Stimulated activated CD4-positive, alpha-beta T cell treated with anti-CD3 and anti-CD28 coated beads, Interleukin-1b, Interleukin-23, amount 100 ng/mL, for 24 hours (primary cell): ENCODE results near the gene ELF1.

ENCODE experiments used
- DNase-seq, 4 experiments: peaks; one replicate each; pipeline ENCODE4 v3.0.0-alpha.2; 2020; ENCODE audit warnings: low read depth in 4 of 4, low spot score in 1 of 4

Gene ELF1

DNA sequence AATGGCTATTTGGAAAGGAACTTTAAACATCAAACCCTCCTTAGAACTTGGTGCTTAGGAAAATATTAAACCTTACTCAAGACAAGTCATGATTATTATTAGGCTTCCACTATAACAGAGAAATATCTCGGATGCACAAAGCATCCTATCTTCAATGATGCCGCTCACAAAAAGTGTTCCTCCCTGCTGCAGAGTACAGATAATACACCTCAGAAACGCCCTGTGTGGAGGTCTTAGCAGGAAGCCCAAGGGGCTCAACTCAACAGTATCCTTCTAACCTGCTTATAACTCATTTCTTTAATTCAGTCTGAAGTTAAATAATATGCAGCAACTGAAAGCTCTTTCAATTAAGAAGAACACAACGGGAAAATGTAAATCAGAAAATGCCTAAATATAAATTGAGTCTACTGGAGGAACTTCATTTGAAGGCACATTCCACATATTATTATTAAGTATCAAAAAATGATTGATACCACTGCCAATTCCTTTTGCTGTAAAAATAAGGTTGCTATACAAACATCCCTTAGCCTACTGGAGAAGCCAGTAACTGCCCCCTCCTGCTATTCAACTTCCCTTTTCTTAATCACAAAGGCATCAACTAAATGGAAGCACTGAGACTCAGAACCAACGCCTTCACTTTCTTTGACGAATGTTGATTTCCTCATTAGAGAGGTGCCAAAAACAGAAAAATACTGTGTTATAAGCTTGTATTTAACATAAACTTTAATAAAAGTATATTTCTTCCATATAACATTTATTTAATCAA, 12.0 kb downstream of the ELF1 start:
- DNase-seq = no peak

DNA sequence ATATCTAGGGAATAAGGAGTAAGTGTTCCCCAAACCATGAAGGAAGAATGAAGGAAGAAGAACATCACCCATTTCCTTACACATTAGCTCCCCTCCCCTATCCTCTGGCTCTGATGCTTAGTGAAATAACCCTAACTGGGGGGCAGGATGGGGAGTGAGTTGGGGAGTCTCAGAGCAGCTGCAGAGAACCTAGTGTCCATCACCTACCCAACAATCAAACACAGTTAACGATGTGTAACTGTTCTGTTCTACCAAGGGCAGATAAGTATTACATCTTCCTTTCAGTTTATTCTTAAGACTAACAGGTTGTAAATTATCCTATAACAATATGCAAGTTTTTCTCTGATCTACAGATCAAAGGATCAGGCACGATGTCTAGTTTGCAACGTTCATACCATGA, 12.8 kb downstream of the ELF1 start:
- no peak for DNase-seq

DNA sequence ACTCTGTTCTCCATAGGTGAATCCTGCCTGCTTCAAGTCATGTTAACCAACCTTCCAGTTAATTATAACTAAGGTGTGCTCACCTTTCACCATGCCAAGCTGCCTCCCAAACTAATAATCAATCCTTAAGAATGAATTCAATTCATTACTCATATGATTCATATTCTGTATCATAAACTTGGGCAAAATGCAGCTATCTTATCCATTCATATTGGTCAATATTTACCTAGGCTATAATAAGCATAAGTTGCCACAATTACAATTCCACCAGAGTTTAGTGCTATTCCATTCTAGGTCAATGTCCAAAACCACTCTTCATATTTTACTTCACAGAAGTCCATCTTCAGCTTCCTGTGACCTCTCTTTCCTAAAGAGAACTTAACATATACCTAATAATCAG, 13.4 kb downstream of the ELF1 start:
- no peak for DNase-seq

DNA sequence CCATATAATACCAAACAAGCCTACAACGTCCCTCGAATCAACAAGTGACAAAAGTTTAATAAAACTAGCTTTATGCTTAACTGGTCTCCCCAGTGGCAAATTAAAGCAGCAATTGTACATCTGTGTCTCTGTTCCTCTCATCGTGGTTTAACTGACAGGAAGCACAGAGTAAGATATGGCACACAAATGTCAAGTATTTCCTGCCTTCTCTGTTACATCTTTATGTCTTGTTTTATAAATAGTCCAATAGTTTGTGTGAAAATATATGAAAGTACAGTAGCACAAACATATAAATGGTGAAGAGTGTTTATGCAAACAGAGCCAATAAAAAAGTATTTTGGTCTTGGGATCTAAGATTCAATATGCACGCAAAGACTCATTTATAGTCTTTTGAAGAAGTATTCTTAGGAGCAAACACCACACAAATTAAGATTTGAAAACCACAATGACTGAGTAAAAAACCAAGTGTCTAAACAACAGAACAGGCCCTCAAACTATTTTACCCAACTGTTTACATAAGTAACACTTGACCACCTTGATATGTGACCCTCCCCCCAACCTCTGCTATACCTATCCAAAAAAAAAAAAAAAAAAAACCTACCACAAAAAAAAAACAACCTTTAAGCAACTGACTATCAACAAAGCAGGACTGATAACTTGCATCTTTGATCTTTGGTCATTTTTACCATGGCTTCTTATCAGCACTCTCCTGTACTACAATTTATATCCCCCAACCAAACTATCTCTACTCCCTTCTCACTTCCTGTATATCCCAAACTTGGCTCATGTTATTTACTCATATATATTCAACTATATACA, 14.0 kb downstream of the ELF1 start:
- DNase-seq = no peak

DNA sequence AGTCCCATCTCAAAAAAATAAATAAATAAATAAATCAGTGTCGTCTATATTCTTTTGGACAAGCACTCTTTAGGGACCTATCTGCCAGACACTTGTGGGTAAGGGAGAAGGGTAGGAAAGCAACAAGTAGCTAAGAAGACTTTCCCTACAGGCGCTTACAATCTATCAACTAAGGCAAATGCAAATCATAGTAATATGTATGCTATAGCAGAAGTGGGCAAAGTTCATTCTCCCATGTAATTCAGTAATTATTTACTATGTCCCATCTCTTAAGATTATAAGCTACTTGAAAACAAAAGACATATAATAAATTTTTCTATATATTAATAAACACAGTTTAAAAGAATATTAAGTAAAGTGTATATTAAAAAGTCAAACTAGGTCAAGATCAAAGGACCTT, 16.5 kb downstream of the ELF1 start:
- no peak for DNase-seq

DNA sequence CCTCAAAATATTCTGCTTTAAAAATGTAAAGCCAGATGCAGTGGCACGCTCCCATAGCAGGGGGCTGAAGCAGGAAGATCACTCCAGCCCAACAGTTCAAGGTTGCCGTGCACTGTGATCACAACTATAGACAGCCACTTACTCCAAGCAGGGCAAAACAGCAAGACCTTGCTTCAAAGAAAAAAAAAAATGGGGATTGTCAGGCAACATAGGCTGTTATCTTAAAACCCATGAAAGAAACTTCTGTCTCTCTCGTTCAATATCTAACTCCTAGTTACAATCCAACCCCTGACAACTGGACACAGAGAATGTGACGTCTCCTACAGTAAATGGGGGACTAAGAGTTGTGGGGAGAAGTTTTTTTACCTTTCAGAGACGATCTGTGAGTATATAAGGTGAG, 17.4 kb downstream of the ELF1 start:
- no peak for DNase-seq

DNA sequence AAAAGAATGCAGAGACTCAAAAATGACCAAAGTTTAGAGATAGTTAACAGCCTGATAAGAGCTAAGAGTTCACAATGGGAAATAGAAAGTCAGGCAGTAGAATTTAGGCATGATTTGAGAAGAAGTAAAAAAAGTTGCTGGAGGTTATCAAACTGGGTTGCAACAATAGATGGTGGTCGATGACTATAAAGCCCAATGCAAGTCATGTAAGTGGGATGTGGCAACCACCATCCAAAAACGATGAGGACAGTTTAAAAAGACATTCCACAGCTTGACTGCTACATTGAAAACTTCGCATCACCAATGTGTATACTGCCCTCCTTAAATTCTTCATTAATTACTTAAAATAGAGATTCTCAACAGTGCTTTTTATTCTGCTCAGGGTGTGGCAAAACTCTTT, 19.7 kb downstream of the ELF1 start:
- DNase-seq = no peak

DNA sequence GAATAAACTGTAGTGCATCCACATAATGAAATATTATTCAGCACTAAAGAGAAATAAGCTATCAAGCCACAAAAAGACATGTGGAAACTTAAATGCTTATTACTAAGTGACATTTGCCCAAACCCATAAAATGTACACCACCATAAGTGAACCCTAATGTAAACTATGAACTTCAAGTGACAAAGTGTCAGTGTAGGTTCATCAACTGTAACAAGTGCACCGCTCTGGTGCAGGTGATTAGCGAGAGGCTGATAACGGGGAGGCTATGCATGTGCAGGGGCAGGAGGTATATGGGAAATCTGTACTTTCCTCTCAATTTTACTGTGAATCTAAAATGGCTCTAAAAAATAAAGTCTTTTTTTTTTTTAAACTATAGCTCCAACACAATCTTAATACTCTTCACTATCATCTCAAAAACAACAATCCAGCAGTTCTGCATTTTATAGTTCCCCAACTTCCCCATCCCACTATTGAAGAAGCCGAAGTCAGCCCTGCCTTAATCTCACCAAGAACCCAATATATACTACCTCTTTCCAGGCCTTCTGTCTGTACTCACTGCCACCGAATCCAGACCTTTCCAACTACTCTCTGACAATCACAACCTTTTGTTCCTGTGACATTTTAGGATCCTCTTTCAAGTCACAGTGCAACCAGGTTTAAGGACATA, 22.6 kb downstream of the ELF1 start:
- DNase-seq = no peak

DNA sequence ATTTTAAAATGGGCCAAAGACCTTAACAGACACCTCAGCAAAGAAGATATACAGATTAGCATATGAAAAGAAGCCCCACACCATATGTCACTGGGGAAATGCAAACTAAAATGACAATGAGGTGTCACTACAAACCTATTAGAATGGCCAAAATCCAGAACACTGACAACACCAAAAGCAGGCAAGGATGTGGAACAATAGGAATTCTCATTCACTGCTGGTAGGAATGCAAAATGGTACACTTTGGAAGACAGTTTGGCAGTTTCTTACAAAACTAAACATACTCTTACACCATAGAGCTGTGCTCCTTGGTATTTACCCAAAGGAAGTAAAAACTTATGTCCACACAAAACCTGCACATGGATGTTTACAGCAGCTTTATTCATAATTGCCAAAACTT, 23.1 kb downstream of the ELF1 start:
- no peak for DNase-seq

DNA sequence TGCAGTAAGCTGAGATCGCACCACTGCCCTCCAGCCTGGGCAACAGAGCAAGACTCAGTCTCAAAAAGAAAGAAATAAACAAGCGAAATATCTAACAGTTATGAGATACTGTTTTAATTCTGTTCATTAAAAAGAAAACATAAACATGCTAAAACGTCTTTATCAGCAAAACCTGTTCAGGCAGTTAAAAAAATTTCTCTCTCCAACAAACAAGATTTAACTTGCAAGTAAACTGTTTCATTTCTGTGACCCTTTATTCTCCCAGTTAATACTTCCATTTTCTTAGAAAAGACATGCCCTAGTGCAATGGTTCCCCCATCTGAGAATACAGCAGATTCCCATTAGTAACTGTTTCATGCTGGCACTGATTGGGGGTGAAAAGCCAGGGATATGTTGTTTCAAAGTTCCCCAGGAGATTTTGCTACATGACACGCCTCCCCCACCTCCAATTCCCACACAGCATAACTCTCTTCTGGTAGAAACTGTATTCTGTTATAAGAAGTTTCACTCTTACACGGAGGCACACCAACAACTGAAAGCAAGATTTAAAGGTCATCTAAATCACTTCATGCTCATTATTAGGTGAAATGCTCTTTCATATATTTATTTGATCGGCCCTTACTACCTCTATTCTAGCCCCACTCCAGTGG, 24.4 kb downstream of the ELF1 start:
- DNase-seq = no peak

DNA sequence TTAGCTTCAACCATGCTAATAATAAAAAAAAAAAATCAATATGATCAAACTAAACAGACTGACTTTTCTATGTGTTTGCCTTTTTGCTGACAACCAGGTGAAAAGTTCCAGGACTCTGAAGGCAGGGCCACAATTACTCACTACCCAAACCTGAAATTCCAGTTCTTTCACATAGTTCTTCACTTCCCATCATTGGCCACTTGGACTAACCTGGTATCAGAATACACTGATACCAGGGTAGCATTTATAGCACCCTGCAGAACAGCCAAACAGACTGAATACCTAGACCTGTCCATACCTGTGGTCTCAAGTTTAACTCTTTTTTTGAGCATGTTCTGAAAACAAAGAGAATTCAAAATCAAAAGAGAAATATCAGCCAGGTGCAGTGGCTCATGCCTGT, 25.1 kb downstream of the ELF1 start:
- no peak for DNase-seq

DNA sequence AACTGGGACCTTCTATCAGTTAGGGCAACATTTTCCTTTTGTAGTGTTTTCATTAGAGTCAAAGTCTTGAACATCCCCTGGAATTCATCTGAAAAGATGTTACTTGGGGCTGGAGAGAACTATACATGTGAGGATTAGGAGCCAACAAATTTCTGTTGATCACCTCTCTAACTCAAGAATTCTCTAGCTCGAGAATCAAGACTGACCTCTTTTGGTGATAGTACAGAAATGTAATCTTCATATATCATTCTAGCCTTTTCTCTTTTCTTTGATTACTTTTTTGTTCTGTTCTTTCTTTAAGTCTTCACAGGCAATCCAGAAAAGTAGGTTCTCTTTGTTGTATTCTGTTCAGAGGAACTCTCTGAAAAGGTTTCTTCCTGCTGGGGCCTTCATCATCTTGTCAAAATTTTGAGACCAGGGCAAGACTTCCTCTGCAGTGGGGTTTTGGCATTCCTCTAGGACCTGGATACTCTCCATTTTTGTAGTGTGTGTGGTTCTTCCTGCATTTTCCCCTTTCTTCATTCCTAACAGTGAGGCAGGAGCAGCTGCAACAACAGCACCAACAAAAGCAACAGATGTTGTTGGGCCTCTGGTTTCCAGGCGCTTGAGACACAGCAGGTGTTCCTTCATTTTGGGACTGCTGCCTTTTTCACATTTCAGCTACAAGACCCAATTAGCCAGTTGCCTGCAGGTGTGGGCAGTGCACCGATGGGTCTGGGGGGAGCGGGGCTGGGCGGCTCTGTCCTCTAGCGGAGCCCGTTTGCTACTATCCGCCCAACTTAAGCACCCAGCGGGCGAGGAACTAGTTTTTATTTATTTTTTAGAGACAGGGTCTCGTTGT, 26.2 kb downstream of the ELF1 start:
- no peak for DNase-seq

DNA sequence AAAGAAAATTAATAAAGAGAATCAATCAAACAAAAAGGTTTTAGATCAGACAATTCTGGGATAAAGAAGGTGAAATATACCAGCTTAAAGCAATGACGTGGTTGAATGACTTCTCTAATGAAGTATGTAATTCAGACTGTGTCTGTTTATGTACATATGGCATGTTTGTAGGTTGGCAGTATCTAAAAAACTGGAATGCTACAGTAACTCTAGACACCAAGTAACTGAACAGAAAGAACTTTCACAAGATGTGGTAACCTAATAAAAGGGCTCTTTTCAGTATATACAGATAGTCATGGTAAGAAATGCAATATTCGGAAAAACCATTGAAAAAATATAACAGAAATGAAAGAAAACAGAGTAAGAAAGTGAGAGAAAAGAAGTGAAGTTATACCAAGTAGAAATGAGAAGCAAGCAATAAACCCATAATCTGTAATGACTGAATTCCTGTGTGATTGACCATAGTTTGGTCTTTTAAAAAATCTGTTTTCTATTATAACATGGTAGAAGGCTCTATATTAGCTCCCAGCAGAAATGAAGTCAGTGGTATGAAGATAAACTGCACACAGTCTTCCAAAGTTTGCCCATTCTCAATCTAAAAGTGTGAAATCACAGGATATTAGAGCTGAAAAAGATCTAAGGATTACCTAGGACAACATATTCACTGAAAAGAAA, 31.4 kb downstream of the ELF1 start:
- DNase-seq = no peak

DNA sequence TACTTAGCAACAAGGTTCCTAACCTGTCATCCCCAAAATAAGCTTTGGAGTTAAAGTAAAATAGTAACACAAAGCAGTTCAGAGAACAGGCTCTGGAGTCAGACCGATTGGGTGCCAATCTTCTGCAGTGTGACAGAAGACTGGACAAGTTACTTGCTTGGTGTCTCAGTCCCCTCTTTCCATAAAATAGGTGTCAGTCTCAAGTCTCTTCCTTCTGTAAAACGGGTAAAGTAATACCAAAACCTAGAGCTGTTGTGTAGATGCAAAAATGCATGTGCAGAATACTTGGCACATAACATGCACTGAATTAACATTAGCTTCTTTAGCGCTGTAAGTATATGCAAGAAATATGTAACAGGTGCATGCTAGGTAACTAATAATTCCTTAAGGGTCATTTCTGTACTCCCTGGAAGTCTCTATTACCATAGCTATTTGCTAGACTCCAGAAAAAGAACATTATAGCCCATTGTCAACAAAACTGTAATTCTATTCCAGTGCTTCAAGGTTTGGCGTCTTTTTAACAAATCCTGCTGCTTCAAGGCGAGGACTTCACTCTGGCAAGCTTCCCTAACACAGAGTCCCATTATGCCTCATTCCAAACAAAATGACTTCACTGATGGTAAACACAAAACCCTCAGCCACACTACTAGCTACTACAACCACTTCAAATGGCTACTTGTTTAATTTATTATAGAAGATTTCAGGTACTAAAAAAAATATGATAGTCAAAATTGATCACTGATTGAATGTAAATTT, 32.8 kb downstream of the ELF1 start:
- no peak for DNase-seq

DNA sequence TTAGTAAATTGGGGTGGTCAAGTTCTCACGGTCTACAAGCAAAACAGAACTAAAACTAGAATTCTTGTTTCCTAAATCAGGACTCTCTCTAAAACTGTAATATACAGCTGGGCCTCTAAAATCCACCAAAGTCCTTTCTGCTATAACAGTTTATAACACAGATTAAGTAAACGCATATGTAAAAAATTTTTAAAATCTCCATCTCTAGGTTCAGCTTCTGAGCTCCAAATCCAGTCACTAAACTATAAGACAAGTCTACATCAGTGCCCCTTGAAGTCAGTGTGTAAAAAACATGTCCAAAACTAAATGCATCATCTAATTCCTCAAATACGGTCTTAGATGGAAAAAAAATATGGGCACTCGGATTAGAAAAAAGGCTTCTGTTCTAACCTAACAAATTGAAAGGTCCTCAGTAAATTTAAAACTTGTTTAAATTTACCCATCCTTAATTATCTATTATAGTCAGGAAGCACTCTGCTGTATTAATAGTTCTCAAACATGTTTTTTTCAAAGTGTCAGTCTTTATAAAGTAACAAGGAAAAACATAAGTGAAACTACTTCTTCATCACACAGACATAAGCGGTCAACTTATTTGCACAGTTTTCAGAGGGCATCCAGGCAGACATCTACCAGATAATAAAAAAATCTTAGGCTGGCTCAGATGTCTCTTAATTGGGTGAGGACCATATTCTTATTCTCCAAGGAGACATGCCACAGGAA, 33.6 kb downstream of the ELF1 start:
- DNase-seq = no peak

DNA sequence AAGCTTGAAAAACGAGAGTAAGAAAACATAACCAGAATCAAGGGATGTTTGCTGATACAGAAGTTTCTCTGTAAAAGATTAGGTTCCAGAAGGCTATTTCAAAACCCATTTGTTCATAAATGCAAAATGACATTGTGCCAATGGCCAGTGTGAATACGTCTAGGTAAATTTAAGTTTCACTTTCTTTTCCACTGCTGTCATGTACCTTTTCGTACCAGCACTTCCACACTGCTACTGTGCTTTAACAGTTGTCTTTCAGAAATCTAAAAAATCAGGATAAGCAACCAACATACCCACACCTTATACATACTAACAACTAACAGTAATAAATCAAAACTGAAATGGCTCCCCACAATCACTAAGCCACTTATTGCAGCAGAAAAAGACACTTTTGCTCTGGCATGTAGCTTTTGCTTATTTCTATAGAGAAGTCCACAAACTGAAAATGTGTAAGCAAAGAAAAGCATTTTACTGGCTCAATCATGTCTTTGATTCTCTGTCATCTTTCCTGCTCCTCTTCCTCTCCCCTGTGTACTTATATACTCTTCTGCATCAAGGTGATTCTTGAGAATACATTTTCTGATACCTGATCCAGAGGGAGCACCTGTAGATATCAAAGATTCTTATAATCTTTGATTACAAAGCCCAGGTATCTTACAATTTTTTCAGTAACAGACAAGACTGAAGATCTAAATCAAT, 34.3 kb downstream of the ELF1 start:
- DNase-seq = no peak

DNA sequence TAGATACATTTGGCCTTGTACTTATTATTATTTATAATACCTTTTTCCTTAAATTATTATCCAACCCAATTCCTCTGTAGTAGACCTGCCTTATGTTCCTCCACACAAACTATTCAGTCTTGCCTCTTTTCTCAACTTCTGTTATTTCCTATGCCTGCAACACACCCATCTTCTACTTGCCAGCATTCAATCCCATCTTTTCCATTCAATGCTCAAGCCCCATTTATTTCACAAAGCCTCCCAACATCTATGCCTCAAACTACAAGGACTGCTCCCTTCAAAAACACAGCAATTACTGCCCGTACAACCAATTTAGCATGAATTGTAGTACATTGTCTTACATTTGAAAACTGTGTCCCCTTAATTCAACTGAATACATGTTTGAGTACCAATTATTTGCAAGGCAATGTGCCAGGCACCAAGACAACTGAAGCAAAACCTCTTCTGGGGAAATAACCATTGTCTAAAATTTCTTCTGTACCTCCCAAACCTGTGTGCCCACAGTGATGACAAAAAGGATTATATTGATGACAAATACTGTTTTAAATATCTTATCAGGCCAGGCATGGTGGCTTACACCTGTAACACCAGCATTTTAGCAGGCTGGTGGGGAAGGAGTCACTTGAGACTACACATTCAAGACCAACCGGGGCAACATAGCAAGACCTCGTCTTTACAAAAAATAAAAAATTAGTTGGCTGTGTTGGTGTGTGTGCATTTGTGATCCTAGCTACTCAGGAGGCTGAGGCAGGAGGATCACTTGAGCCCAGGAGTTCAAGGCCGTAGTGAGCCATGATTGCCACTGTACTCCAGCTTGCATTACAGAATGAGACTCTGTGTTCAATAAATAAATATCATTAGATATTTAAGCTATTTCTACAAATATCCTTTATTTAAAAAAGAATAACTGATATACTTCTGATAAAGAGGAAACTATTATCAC, 35.1 kb downstream of the ELF1 start:
- DNase-seq = no peak
